GM18502 (cell line): ENCODE data around the gene TUBGCP5.
A peak's percentile ranks its signal among the peaks of the same experiment; 100 is the strongest.

Source experiments
- ATAC-seq: cut with Tn5 transposase; IDR thresholded peaks from one replicate; pipeline ENCODE4 v1.9.1; 2021; ENCODE audit warnings: mild to moderate bottlenecking; ENCODE audit not compliant: unreplicated experiment, poor library complexity

Gene TUBGCP5

DNA sequence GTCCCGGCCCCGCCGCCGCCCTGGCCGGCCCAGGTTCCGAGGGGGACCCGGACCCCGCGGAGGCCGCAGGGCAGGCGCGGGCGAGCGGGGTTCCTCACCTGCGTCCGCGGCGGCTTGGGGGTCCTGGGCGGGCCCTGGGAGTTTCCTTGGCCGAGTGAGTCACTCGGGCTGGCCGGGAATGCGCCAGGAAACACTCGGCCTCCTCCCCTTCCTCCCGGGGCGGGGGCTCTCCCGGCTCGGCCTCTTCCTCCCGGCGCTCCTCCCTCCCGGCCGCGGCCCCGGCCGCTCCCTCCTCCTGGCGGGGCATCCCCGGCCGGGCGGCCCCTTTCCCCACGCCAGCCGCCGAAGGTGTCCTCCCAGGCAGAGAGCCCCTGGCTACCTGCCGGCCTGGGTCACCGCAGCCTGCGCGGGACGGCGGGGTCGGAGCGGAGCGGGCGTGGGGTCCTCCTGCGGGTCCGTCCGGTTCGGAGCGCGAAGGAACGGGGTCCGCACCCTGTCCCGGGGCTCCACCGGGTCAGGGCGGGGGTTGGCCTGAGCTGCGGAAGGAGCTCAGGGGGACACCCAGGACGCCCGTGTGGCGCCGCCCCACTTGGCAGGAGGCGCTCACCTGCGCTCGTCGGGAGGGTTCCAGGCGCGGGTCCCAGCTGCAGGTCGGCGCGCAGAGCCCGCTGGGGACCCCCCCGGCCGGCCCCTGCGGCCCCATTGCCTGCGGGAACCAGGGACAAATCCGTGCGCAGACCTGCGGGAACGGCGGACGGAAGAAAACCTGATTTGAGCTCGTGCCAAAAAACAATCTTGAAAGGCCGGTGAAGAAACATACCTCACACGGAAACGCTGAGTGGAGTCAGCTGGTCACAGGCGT is 58.9 kb downstream of the TUBGCP5 start, which contains the start of gene CYFIP1:
Gene CYFIP1, minus strand, starts transcription at position 180 of the 862 bp plus-strand sequence. CDS start 33,083 bp downstream, outside the sequence.
- ATAC-seq = peak; percentile 71

DNA sequence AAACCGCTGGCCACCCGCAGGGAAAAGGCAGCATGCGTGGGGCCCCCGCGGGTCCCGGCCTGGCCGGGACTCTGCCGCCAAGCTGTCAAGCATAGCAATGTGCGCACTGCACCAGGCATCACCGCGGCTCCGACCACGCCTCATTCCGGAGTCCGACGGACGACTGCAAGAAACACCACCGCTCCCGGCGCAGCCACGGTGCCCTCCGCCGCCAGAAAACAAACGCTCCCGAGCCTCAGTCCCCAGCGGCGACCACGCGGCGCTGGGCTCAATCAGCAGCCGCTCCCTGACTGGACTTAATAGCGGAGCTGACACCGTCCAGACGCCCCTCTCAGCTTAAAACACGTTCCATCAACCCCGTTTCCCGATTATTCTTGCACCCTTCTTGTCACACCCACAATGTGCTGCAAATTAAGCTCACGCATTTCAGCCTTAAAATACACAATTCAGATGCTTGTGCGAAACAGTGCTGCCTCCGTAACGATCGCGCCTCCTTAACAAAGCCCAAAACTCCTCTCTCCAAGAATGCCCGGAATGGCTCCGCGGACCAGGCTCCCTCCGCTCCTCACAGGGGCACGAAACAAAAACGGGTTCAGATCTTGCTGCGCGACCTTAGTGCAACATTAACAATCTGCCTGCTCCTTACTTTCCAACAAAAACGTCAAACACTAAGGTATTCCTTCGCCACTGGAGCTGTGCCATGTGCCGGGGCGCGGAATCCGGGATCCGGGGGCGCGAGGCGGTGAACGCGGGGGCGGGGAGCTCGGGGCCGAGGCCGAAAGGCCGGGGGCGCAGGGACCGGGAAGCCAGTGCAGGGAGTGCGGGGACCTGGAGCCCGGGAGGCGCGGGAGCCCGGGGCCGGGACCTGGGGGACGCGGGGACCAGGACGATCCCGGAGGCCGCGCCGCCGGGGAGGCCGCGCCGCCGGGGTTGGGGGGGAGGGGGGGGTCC is 59.9 kb downstream of the TUBGCP5 start:
- ATAC-seq = peak; percentile 52

DNA sequence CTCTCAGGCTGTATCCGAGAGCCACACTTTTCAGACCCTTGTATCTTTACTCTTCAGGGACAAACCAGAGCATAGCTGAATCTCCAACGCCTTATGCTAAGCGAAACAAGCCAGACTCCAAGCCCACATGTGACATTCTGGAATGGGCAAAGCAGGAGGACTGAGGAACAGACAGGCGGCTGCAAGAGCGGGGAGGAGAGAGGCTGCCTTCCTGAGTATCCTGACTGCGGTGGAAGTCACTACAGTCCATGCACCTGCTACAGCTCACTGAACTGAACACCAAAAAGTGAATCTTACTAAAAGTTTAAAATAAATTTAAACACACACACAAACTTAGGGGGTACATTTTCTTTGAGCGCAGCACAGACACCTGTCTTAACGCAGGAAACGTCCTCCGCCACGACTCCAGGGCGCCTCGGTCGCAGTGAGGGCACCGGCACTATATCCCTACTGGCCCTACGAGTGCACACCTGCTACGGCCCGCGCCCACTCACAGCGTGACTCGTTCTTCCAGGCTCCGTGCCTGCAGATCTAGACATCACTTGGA is 60.6 kb downstream of the TUBGCP5 start:
- peak; percentile 36 for ATAC-seq

DNA sequence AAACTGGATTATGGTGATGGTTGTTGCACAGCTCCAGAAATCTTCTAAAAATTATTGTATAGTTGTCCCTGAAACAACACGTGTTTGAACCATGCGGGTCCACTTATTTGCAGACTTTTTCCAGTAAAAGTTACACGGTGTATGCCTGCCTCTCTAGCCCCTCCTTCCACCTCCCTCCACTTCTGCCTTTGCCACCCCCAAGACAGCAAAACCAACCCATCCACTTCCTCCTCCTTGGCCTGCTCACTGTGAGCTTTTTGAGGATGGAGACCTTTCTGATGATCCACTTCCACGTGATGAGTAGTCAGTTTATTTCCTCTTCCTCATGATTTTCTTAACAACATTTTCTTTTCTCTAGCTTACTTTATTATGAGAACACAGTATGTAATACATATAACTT is 64.6 kb downstream of the TUBGCP5 start:
- ATAC-seq = no peak

DNA sequence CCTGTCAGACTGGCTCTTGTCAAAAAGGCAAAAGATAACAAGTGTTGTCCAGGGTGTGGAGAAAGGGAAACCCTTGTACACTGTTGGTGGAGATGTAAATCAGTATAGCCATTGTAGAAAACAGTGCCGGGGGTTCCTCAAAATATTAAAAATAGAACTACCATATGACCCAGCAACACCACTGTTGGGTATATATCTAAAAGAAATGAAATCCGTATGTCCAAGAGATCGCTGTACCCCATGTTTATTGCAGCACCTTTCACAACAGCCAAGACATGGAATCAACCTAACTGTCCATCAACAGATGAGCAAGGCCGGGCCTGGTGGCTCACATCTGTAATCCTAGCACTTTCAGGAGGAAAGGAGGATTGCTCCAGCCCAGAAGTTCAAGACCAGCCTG is 65.4 kb downstream of the TUBGCP5 start:
- no peak for ATAC-seq

DNA sequence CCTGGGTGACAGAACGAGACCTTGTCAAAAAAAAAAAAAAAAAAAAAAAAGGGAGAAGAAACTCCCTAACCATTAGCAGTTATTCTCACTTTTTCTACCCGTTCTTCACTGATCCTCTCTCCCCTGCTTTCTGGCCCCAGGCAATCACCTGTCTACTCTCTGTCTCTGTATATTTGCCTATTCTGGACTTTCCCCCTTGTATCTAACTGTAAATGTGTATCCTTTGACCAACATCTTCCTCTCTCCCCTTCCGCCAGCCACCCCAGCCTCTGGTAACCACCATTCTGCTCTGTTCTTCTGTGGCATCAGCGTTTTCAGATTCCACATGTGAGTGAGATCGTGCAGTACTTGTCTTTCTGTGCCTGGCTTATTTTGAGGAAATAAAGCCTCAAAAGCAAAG is 66.1 kb downstream of the TUBGCP5 start:
- peak; percentile 87 for ATAC-seq

DNA sequence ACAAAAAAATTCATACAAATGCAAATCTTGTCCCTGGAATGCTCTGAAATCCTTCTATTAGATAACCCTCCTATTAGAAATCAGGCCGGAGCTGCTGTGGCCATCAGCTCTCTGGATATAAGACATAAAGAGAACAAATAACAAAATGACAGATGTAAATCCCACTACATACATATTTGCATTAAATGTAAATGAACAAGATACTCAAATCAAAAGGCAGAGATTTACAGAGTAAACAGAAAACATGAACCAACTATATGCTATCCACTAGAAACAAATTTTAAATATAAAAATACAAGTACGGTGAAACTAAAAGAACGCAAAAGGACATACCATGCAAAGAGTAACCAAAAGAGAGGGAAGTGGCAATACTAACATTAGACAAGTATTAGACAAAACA is 69.9 kb downstream of the TUBGCP5 start:
- no peak for ATAC-seq

DNA sequence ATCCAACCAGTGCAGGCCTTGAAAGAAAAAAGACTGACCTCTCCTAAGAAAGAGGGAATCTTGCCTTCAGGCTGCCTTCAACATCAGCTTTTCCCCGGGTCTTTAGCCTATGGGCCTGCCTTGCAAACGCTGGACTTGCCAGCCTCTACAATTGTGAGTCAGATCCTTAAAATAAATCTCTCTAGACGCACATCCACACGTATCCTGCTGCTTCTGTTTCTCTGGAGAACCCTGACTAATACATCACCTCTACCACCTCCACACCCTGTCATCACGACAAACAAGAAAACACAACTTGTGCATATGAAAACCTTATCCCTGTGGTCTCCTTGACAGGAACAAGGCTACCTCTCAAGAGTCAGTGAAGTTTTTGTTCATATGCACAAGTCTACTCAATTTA is 71.0 kb downstream of the TUBGCP5 start:
- no peak for ATAC-seq

DNA sequence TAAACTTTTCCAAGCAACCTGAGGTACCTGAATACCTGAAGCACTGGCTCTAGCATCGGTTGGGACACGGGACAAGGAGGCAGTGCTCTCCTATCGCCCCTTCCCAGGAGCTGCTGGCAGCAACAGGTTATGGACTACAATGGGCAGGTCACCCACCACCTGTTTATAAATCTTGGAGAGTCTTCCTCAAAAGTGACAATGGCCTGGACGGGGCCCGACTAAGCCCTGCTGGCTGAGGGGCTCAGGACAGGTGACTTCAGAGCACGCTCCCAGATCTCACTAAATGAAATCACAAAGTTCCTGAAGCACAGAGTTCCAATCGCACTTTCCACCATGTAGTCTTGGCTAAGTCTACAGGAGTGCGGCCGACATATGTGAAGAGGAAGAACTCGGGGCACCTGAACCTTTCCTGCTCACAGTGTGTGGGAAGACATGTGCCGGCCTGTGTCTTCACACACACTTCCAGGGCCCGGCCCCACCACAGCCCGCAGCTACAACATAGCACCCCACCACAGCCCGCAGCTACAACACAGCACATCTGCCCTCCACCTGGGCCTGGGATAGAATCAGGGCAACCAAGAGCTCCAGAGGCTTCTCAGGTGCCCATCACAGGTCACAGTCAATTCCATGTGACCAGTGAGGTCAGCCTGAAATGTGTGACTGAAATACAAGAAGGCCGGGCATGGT is 72.1 kb downstream of the TUBGCP5 start:
- no peak for ATAC-seq

DNA sequence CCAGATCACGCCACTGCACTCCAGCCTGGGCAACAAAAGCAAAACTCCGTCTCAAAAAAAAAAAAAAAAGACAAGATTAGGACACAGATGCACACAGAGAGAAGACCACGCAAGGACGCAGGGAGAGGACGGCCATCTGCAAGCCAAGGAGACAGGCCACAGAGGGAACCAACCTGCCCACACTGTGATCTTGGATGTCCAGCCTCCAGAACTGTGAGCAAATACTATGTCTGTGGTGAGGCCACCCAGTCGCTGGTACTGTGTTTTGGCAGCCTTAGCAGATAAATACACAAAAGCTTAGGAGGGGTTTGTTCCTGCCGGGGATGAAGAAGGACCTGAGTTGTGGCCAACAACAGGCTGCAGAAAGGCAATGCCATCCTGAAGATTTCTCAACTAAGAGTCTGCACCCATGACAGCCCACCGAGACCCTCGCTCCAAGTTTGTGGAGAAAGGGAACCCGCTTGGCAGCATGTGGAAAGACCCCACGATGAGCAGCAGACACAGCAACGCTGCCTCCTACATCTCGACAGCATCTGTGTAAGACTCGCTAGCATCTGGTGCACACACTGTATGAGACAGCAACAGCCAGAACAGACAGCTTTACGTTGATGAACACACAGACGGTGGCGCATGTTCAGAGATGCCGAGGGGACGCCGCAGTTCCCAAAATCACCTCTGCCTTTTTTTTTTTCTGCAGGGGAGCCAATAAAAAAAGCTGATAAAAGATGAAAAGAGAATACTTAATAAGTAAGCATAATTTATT is 72.9 kb downstream of the TUBGCP5 start:
- no peak for ATAC-seq

DNA sequence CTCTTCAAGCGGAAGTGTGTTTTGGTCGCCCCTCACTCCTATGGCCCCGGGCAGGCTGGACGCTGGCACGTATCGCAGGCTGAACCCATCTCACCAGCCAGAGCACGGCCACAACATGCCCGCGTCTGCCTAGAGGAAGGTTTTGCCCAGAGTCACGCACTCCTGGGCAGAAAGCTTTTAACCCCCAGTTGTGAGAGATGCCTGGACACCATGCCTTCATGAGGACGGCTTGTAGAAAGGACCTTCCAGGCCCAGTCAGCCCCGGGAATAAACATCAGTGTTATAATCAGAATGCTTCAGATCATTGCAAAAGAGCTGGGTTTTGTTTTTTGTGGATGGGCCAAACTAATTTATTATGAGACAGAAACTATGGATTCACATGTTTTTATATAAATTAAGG is 75.7 kb downstream of the TUBGCP5 start:
- ATAC-seq = no peak

DNA sequence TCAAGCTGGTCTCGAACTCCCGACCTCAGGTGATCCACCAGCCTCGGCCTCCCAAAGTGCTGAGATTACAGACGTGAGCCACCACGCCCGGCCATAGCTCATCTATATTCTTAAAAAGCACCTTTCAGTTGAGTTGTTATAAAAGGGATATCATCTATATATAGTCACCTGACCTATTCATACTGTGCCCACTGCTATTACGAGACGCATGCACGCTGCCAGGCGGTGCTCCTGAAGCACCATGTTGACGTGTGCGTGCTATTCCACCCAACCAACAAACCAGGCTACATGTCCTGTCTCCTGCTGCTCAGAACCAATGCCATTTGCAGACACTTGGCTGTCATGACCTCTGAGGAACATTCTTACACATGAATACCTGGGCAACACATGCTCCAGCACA is 76.8 kb downstream of the TUBGCP5 start:
- no peak for ATAC-seq

DNA sequence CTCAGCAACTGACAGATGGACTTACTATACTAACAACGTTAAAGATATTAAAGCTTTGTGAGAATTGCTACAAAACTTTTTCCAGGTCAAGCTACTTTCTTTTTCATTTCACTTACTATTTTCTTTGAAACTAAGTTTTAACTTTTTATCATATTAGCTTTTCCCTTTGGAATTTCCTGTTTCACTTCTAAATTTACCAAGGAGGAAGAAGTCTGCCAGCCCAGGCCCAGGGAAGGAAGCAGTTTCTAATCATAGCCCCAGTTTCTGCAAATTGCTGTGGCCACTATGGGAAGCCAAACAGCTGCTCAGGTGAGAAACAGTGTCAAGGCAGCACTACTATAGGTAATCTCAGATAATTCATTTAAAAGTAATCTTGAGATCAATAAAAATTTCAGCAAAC is 77.6 kb downstream of the TUBGCP5 start:
- ATAC-seq = no peak

DNA sequence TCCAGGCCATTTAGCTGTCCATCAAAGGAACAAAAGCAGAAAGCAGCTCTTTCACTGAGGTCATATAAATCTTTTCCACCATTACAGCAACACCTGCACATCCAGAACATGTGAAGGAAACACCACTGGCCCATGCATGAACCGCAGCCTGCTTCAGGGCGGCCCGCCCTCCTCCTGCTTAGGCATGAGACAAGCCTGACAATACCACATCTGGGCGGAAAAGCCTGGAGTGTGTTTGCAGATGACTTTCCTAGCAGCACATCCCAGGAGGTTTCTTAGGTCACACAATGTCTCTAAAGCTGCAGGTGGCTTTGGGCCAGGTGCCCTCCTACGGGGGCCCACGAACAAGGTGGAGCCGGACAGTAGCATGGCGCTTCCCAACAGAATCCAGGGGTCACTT is 78.8 kb downstream of the TUBGCP5 start:
- ATAC-seq = no peak

DNA sequence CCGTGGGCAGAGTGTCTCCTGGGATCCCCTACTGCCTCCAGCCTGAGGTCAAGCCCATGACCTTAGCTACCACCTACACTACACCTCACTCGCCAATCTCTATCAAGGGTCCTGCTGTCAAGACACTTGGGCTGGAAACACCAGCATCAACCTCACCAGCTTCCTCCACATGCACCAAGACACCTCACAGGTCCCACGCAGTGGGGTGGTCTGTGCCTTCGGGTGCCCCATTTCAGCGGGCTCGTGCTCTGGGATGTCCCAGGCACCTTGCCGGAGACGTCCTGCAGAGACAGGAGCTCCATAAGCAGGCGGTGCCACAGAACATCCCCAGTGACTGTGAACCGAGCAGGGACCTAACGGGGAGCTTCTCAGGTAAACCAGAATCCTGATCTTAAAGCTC is 79.2 kb downstream of the TUBGCP5 start:
- ATAC-seq = no peak

DNA sequence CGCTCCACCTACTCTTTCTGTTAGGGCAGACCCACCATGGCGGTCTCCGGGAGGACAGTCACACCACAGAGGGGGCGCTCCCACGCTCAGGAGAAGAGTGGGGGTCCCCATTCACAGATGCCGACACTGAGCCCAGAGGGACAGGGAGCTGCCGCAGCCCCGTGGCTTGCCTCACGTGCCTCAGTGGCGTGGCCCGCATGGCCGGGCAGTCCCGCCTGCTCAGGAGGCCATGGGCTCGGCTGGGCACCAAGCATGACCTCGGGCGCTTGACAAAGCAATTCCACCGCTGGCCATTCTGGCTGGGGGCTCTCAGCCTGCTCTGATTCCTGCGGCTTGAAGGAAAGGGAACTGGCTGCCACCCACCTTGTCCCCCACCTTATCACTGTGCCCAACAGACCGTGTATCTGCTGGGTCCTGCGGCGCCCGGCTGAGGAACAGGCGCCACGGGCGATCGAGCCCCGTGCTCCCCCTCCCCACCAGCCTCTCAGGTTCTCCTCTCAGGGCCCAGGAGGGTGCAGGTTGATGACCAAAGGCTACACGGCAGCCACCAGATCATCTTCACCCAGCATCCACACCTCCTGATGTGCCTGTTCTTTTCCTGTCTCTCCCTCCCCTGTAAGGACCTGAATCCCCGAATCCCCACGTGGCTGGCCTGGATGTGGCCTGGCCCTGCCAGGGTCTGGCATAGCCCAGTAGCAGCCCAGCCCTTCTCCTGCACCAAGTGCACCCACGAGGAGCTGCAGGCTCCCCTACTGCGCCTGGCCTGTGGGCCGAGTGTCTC is 79.9 kb downstream of the TUBGCP5 start:
- no peak for ATAC-seq

DNA sequence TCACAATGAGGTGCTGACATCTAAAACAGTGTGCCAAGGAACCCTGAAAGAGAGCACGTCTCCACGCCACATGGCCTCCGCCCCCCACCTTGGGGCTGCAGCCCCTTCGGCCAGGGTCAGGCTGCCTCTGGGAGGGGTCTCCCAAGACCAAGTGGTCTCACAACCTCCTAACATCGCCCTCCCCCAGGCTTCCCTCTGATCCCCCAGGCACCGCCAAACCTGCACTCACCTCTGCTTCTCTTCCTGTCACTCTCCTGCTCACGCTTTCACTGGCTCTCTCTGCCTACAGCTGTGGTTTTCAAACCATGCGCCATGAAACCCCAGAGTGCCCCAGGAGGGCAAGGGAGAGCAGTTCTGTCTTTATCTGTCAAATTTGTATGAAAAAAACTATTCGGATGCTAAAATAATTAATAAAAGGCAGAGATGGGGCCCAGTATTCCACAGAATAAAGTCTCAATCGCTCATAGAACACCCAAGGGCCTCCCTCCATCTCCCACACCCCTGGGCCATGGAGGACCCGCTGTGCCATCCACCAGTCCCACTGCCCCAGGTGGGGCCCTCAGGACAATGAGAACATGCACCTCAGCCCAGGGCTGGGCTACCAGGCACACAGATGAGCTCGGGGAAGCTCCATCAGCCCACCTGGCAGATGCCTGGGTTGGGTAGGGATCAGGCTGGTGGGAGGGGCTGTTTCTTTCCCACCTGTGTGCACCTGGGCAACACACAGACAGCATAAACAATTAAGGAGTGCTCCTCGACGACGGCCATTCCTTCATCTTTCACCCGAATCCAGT is 80.7 kb downstream of the TUBGCP5 start:
- no peak for ATAC-seq

DNA sequence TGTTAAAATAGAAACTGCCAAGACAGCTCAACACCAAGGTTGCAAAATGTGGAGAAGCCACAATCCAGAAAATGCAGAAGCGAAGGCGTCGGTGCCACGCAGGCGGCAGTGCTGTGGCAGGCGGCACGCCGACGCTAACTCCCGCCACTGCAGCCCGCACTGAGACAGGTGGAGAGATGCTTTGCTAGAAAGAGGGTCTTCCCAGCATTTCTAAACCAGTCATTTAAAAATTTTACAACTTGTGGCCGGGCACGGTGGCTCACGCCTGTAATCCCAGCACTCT is 82.5 kb downstream of the TUBGCP5 start:
- no peak for ATAC-seq
